ENCODE measurements around the gene QRICH1.

Gene QRICH1

DNA sequence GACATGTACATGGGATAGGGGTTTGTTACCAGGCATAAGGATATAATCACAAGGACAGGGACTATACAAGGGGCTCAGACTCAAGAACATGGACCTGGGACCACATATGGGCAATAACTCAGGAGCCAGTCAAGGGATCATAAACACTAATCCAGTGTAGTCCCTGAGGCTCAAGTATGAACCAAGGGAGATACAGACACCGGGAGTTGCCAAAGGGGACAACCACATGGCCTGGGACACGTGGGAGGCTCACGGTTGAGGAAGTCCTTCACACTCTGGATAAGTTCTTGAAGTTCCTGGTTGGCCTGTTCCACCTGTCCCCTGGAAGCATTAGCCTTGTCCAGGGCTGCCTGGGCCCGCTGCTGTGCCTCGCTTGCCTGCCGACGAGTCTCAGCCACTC lies 28.6 kb upstream of the QRICH1 start:
- TF ChIP-seq, protein P1, sequence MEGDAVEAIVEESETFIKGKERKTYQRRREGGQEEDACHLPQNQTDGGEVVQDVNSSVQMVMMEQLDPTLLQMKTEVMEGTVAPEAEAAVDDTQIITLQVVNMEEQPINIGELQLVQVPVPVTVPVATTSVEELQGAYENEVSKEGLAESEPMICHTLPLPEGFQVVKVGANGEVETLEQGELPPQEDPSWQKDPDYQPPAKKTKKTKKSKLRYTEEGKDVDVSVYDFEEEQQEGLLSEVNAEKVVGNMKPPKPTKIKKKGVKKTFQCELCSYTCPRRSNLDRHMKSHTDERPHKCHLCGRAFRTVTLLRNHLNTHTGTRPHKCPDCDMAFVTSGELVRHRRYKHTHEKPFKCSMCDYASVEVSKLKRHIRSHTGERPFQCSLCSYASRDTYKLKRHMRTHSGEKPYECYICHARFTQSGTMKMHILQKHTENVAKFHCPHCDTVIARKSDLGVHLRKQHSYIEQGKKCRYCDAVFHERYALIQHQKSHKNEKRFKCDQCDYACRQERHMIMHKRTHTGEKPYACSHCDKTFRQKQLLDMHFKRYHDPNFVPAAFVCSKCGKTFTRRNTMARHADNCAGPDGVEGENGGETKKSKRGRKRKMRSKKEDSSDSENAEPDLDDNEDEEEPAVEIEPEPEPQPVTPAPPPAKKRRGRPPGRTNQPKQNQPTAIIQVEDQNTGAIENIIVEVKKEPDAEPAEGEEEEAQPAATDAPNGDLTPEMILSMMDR (conservative IDR thresholded peaks at IDR 0.05) = no peak
- TF ChIP-seq ZFX (IDR thresholded peaks at IDR 0.05) = no peak
- H3K27ac ChIP-seq = no peak overlapping the region

DNA sequence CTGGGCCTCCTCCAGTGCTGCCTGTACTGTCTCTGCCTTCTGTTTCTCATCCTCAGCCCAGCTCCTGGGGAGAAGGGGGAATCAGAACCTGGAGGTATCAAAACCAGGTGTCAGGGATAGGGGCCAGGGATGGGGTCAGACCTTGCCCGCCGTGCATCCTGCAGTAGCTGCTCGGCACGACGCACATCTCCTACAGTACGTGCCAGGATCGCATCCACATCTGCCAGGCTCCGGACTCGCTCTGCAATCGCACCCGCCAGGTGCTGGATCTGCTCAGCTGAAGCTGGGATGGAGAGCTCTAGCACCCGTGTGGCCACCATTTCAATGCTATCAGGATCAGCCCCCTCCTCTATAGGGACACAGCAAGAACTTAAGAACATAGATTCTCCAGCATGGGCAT lies 28.2 kb upstream of the QRICH1 start:
- TF ChIP-seq, protein P1 (conservative IDR thresholded peaks at IDR 0.05) = no peak
- TF ChIP-seq ZFX (IDR thresholded peaks at IDR 0.05) = no peak
- H3K27ac ChIP-seq = no peak overlapping the region

DNA sequence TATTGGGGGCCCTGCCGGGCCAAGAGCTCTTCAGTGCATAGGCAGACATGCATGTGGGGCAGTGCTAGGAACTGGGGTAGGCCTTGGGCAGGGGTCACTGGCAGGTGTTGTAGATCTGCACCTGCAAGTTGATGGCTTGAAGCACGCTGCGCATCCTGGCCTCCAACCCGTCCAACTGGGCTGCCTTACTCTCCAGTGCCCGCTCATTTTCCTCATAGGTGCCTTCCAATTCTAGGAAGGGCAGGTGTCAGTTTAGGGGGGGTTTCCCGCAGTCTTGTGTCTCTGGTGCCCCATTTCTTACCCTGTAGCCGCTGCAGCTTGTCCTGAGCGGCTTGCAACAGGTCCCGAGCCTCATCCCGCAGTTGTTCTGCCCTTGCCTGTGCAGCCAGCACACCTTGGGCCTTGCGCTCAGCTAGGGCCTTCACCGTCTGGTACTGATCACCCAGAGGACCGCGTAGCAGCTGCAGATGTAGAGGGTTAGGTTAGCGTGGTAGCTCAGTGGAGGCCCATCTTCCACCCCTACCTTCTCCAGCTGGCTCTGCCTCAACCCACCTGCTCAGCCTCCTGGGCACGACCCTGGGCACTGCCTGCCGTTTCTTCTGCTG lies 27.4 kb upstream of the QRICH1 start:
- TF ChIP-seq, protein P1 (conservative IDR thresholded peaks at IDR 0.05) = no peak
- TF ChIP-seq ZFX (IDR thresholded peaks at IDR 0.05) = no peak
- peak overlapping the region; percentile 97 for H3K27ac ChIP-seq

GRCh38 chr3:49120438-49121131 lies 26.7 kb upstream of the QRICH1 start, which contains the start of gene USP19:
Gene USP19 (minus strand): TSS chr3:49120823. CDS start chr3:49119145, 1,678 bp downstream.
- TF ChIP-seq ZFX (IDR thresholded peaks at IDR 0.05) = peak; percentile 75; the same call in 1 of the 2 replicates
- TF ChIP-seq, protein P1 (conservative IDR thresholded peaks at IDR 0.05) = no peak
- peak within 1 kb of the TSS; percentile 97 for H3K27ac ChIP-seq

DNA sequence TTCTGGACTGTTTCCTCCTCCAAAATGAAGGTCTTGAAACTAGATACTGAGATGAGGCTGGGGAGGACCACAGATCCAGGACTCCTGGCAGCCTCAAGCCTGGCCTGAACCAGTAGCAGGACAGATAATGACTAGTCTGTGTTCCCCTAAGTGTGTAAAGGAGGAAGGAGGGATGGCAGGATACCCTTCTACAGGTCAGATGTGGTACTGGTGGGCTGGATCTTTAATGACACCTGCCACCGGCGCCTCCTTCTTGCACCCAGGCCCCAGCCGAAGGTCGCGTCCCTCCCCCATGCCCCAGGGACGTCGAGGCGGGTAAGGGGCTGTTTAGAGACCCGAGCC lies 26.2 kb upstream of the QRICH1 start:
- peak overlapping the region; percentile 97 for H3K27ac ChIP-seq
- TF ChIP-seq ZFX (IDR thresholded peaks at IDR 0.05) = no peak
- TF ChIP-seq, protein P1 (conservative IDR thresholded peaks at IDR 0.05) = no peak

DNA sequence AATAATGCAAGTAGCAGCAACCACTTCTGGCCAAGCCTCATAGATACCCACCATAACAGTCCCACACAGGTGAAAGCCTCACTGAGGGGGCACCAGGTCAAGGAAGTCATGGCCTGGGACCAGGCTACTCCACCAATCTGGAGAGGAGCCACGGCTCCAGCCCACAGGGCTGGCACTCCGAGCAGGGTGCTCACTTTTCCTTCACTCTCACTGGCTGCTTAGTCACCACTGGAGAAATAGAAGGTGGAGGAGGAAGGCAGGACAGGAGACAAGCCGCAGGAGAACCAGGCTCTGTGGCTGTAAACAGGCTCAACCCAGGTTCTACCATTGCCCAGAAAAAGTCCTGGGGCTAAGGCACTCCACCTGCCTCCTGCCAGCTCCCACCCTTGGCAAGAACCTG lies 25.6 kb upstream of the QRICH1 start:
- no peak for TF ChIP-seq ZFX (IDR thresholded peaks at IDR 0.05)
- TF ChIP-seq, protein P1 (conservative IDR thresholded peaks at IDR 0.05) = no peak
- peak overlapping the region; percentile 97 for H3K27ac ChIP-seq

GRCh38 chr3:49119036-49119435 lies 25.2 kb upstream of the QRICH1 start:
- TF ChIP-seq, protein P1 (conservative IDR thresholded peaks at IDR 0.05) = no peak
- TF ChIP-seq ZFX (IDR thresholded peaks at IDR 0.05) = no peak
- H3K27ac ChIP-seq = peak overlapping the region; percentile 97

Measured in C4-2B (cell line).